Testis (tissue), 2 donors: ENCODE data around the gene ACADS.

ENCODE experiments used
- POLR2A ChIP-seq: fragments of 450-650 bp; IDR thresholded peaks from one replicate; pipeline ENCODE4 v1.6.1; 2017; ENCODE audit warnings: antibody characterized with exemption, mild to moderate bottlenecking, moderate library complexity
- TF ChIP-seq, protein P1 (sequence below), 3 experiments: fragments of 450-650 bp in 2 of 3; fragments of 200-600 bp in 1 of 3; sonication (generic) in 1 of 3; IDR thresholded peaks; one replicate each; pipeline ENCODE4 v1.5.1; 2016 to 2019; ENCODE audit warnings: antibody characterized with exemption in 3 of 3, mild to moderate bottlenecking in 2 of 3, moderate library complexity in 1 of 3

DNA sequence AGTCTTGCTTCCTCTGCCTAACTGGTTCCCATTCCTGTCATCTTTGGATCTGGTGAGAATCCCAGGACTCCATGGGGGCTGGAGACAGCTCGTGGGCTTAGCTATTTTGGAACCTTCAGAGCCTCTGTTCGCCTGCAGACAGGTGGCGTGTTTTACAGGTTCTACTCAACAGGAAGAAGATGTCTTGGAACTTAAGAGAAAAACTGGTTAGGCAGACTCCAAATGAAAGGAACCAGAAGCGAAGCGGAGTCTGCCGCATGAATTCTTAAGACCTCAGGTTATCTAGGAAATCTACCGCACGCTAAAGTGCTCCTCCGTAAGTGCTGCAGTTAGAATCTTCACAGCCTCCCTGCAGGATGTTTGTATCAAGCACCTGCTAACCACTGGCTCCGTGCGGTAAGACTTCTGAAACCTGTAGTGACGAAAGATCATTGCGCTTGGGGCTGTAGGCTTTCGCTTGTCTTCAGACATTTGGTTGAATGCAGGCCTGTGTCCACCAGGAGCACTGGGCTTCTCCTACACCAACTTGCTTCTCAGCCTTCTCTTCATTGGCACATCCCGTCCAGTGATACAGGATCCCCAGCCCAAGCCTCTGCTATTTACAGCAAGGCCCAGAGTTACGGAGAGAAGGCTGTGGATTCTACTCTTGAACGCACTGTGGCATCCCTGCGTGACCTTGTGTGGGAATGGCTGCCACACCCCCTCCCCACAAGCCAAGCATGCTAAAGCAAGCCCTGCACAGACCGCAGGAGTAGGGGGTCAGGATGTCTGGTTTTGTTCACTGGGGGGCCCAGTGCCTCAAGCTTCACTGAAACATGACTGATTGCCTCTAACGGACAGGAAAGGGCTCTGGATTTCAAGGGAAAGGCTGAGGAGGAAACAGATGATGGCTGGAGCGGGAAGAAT is 35.0 kb downstream of the ACADS start:
- no peak for TF ChIP-seq POLR2A
- TF ChIP-seq, protein P1, sequence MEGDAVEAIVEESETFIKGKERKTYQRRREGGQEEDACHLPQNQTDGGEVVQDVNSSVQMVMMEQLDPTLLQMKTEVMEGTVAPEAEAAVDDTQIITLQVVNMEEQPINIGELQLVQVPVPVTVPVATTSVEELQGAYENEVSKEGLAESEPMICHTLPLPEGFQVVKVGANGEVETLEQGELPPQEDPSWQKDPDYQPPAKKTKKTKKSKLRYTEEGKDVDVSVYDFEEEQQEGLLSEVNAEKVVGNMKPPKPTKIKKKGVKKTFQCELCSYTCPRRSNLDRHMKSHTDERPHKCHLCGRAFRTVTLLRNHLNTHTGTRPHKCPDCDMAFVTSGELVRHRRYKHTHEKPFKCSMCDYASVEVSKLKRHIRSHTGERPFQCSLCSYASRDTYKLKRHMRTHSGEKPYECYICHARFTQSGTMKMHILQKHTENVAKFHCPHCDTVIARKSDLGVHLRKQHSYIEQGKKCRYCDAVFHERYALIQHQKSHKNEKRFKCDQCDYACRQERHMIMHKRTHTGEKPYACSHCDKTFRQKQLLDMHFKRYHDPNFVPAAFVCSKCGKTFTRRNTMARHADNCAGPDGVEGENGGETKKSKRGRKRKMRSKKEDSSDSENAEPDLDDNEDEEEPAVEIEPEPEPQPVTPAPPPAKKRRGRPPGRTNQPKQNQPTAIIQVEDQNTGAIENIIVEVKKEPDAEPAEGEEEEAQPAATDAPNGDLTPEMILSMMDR (IDR thresholded peaks at IDR 0.05) = no peak
